NCI-H2196 (cell line): ENCODE data around the gene ABT1.

Experiments used
- DNase-seq: peaks from one replicate; lab custom pipeline; 2025; ENCODE audit not compliant: unreplicated experiment; lab: John Stamatoyannopoulos, UW

Gene ABT1

DNA sequence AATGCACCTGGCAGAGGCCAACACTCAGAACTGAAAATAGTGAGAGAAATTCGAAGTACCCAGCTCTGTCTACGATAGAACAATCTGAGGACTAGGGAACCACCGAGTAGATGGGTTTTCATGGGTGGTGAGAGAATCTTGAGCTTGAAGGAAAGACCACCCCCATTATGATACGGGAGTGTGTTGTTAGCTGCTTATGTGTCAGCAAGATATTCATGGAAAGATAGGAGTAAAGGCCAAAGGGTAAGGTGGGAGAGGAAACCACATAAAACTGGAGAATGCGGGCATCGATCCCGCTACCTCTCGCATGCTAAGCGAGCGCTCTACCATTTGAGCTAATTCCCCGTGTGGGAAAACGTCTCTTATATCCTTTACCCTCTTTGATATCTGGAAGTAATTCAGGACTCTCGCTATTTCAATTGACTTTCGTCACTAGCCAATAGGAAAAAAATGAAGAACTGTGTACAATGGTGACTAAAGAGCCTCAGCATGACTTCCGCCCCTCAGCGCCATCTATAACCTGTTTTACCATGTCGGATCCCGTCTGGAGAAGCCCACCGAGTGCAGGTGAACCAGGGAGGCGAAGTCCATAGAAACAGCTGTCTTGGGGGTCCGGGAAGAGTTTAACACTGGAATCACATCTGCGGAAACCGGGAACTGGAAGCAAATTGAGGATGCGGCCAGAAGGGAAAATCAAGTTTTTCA is 25.0 kb upstream of the ABT1 start:
- peak; percentile 84 for DNase-seq

DNA sequence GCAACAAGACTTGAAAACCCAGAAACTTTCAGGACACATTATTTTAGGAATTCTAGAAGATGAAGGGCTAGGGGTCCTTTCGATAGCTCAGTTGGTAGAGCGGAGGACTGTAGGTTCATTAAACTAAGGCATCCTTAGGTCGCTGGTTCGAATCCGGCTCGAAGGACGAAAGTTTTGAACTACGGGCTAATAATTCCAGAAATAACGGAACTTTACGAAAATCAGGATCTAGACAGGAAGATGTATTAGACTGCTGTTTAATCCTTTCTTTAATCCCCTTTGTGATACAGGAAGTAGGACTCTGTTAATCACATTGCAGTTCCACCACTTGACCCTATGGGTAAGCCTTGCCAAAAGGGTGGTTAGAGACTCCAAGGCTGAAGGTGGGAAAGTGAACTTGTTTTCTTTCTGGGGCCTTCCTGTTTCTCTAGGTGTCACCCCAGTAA is 21.2 kb upstream of the ABT1 start:
- DNase-seq, result no peak

DNA sequence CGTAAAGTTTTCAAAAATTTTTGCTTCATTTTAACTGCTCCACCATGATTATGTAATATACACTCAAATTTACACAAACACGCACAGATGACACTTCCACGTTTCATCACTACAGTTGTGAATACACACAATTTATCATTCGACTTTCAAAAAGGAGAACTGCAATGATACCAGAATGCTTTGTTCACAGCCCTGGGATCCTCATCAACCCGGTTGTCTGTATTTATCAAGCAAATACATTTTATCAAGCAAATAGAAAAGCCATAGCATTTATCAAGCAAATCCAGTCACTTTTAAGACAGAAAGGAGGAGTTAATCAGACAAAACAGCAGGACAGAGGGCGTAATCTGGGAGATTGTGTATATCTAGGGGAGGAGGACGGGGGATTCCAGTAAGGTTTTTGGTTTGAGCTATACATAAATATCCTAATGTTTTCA is 20.3 kb upstream of the ABT1 start:
- DNase-seq, result no peak

DNA sequence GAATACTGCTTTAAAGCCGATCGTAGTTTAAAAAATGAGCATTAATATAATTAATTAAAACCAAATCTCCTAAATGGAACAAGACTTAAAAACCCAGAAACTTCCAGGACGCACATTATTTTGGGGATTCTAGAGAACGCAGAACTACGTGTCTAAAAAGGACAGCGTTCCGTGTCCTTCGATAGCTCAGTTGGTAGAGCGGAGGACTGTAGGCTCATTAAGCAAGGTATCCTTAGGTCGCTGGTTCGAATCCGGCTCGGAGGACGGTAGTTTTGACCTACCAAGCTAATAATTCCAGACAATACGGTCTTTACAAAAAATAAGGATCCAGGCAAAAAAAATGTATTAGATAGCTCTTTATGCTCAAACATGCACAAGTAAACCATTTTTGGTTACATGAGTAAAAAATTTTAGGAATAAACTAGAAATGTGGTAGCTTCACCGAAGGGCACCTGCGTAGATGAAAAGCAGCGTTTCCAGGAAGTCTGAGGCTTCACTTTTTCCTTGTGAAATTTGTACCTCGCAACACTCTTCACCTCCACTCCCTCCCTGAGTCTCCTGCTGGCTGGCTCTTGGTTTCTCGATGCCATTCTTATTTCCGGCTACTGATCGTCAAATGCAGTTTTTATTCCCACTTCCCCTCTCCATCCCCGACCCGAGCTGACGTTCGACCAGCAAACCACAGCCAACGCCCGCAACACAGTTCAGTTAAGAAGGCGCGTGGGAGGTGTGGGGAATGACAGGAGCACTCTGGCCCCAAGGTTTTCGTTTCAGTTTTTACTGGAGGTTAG is 19.6 kb upstream of the ABT1 start:
- no peak for DNase-seq

DNA sequence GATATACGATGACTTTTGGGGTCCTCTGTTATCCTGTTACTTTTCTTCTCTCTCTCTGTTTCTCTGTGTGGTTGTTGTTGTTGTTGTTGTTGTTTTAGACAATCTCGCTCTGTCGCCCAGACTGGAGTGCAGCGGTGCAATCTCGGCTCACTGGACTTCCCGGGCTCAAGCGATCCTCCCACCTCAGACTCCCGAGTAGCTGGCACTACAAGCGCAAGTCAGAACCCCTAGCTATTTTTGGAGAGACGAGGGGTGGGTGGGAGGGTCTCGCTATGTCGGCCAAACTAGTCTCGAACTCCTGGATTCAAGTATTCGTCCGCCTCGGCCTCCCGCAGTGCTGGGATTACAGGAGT is 19.1 kb upstream of the ABT1 start:
- DNase-seq, result no peak

DNA sequence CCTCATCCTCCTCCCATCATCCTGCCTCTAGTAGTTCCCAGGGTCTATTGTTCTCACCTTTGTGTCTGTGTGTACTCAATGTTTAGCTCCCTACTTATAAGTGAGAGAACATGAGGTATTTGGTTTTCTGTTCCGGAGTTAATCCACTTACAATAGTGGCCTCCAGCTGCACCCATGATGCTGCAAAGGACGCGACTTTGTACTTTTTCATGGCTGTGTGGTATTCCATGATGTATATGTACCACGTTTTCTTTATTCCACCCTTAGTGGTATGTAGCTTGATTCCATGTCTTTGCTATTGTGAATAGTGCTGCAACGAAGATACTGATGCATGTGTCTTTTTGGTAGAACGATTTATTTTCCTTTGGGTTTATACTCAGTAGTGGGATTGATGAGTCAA is 18.5 kb upstream of the ABT1 start:
- DNase-seq, result no peak

DNA sequence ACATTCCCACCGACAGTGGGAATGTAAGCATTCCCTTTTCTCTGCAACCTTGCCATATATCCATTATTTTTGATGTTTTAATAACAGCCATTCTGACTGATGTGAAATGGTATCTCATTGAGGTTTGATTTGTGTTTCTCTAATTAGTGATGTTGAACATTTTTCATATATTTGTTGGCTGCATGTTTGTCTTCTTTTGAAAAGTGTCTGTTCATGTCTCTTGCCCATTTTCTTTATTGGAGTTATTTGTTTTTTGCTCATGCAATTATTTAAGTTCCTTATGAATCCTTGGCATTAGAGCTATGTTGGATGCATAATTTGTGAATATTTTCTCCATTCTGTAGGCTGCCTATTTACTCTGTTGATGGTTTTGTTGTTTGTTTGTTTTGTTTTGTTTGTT is 18.0 kb upstream of the ABT1 start:
- DNase-seq, result no peak

DNA sequence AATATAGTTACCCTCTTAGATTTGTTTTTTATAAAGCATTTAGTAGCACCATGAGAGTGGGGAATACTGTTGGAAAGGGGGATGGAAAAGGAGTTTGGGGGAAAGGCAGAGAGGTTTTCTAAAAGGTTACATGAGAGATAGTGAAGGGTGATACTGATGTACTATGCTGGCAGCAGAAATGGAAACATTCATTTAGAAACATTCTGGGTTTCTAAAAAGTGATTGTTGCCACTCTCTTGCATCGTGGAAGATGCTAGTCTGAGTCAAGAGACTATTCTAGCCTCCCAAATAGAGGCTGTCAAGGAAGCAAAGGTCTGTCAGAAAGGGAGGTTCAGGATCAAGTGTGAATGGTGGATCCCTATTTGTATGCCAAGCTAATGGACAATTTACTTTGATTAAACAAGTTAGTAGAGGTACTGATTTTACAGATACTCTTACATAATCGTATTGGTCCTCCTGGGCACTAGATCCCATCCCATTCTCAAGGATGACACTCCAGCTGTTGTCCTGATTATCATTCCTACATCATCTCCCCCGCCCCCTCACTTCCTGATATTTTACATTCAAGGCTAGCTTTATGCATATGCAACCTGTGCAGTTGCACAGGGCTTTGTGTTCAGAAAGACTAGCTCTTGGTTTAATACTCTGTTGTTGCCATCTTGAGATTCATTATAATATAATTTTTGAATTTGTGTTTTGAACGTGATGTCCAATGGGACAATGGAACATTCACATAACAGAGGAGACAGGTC is 15.4 kb upstream of the ABT1 start:
- DNase-seq, result no peak

DNA sequence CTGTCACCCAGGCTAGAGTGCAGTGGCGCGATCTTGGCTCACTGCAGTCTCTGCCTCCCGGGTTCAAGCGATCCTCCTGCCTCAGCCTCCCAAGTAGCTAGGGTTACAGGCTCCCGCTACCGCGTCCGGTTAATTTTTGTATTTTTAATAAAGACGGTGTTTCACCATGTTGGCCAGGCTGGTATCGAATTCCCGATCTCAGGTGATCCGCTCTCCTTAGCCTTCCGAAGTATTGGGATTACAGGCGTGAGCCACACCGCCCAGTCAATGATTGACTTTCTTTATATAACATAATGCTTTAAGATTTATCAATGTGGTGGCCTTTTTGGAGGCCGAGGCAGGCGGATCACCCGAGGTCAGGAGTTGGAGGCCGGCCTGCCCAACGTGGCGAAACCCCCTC is 7.8 kb upstream of the ABT1 start:
- DNase-seq, result no peak

DNA sequence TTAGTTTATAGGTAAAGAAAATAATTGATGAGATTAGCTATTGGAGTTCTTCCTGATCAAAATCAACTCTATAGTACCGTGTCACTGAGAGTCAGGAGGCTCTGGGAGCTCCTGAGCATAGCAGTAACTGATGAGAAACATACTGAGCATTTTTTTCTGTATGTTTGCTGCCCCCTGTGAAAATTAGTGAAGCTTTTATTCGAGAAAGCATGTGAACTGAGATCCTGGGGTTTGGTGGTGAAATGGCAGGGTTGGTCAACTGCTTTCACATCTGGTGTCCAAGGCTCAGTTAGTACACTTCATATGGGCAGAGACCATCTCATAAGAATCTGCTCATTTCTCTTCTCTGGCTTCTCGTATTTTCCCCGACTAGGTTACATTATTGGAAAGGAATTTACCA is 4.1 kb upstream of the ABT1 start:
- DNase-seq, result no peak

DNA sequence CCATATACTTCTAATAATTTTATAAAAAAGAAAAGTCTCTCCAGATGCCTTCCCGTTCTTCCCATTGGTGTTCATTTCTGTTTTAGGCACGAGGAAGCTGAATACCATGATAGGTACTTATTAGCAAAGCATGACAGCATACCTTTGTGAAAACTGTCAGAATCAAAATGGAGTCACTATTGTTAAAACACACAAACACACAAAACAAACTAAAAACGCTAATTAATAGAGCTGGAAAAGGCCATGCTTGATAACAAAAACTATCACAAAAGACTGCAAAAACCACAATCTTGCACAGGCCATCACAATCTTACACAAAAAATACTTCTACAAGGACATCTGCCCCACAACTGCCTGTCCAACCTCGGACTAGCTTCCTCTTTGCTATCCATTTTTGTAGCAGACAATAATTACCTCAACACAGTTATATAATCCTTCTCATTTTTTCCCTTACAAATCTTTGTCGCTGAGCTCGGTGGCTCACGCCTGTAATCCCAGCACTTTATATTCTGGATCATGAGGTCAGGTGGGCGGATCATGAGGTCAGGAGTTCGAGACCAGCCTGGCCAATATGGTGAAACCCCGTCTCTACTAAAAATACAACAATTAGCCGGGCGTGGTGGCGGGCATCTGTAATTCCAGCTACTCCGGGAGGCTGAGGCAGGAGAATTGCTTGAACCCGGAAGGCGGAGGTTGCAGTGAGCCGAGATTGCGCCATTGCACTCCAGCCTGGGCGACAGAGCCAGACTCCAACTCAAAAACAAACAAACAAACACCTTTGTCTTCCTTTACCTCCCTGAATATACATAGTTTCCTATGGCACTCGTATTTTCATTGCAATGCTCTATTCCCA is 3.2 kb upstream of the ABT1 start:
- no peak for DNase-seq

DNA sequence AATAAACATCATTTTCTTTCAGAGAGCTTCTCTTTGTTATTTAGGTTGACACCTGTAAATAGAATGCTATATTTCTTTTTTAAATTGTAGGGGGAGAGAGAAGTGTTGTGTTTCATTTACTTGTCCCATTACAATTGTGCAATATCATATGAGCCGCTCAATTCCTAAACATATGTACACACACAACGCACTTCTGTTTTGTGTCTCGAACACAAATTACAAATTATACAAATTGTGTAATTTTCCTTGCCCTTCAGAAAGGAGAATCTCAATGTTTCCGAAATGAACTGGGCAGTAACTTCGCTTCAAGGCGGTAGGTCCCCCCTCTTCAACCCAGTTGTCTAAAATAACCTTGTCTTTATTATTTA is 2.6 kb upstream of the ABT1 start:
- no peak for DNase-seq

DNA sequence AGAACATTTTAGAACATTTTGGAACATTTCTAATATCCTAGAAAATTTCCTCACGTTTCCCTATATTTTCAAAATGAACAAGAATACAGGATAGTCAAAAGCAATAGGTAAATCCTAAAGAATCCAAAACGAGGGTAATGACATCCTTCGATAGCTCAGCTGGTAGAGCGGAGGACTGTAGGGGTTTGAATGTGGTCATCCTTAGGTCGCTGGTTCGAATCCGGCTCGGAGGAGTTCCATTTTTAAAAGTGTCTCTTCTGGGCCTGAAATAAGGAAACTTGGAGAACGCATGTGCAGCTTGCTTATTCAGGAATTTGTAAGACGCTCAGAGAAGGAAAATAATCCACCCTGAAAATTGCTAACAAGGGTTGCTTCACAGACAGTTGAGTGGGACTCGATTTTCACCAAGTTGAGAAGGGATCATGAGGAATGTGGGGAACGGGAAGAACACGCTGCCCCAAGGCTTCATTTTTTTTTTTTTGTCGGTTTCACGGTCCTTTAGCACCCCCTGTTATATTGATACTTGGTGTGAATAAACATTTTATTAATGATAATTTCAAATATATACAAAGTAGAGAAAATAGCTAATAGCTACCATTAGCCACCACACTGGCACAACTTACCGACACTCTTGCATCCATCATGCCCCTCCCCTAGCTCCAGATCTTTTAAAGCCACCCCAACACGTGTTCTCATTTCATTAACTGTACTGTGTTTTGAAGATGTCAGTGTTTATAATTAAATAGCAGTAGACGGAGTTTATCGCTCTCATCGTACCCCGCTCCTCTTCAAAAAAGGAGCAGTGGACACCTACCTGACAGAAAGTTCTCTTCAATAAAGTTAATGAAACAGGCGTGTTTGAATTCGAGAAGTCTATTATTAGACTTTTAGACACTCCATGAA is 1.8 kb upstream of the ABT1 start:
- no peak for DNase-seq

DNA sequence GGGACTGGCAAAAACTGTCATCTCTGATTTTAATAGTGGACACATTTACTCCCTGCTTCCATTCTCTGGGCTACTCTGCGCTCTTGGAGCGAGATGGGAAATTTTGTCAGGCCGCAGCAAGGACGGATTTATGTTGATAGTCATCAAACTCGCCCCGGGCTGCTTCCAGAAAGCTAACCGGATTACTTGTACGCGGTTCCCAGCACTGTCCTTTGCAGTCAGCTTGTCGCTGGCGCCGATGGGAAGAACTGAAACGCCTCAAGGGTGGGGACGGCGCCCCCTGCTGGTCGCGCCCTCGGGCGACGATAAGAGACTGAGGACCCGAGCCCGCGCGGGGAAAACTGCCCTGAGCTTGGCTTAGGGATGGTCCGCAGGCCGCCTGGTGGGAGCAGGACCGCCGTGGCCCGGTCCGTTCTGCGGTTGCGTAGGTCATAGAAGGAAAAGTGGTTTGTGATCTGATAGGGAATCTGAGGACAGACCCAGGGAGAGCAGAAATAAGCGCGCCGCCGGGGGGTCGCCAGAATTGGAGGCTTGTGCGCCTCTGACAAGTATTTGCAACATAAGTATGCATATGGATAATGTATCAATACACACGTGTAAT is 984 bp upstream of the ABT1 start:
- peak; percentile 90 for DNase-seq

DNA sequence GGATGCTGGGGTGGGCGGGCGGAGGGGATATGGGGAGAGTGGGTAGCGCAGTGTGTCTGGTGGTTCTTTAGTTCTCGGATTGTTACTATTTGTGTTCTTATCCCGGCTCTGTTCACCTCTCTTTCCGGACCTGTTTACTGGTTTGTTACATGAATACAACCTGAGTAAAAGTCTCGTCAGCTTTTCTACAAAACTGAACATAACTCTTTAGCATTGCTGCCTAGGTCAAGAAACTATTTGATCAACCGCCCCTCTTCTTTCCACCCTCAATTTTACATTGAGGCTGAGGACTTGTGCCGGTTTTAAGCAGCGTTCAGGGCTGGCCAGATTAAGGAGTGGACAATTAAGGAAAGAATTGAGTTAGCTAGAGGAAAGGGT is 625 bp downstream of the ABT1 start:
- DNase-seq, result no peak

DNA sequence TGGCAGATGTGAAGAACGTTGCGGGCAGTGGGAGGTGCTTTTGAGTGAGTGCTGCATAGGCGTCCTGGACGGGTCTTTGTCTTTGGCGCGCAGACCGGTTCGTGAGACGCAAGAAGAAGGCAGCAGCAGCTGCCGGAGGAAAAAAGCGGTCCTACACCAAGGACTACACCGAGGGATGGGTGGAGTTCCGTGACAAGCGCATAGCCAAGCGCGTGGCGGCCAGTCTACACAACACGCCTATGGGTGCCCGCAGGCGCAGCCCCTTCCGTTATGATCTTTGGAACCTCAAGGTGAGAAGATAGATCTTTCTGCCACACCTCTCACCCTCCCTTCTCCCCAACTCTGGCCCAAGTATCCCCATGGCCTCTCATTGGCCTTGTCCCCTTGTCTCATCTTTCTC is 1.1 kb downstream of the ABT1 start:
- no peak for DNase-seq

DNA sequence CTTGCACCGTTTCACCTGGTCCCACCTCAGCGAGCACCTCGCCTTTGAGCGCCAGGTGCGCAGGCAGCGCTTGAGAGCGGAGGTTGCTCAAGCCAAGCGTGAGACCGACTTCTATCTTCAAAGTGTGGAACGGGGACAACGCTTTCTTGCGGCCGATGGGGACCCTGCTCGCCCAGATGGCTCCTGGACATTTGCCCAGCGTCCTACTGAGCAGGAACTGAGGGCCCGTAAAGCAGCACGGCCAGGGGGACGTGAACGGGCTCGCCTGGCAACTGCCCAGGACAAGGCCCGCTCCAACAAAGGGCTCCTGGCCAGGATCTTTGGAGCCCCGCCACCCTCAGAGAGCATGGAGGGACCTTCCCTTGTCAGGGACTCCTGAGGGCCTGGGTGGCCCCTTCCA is 1.5 kb downstream of the ABT1 start:
- DNase-seq, result no peak

DNA sequence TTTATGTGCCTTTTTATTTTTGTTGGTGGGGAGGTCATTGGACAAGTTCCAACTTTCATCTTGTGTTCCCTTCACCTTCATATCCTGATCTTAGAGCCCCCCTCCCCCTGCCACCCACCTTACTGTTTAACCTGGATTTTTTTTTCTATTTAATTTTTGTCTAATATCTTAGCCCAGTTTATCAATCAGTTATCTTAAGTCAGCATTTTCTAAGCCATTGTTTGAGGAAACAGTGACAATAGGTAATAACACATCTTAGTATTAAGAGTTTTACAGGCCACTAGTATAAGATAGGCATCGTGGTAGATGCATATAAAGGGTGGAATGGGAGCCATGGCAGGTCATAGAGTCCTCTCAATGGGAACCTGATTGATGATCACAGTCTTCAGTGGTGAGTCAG is 2.4 kb downstream of the ABT1 start:
- DNase-seq, result no peak

DNA sequence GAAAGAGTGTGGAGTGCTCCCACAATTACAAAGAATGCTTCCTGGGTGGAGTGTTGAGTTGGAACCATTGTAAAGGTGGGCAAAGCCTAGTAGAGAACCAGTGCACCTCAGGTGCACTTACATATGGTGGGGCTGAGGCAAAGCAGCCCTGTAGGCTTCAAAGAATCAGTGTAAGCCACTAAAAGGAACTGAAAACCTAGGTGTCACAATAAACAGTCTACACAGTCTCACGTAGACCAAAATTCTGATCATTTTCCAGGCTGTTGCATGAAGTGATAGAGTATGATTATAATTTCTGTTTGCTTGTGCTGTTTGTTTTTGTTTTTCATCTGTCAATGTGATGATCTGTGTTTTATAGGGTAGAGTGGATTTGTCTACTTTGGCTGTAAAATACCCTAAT is 2.8 kb downstream of the ABT1 start:
- DNase-seq, result no peak

DNA sequence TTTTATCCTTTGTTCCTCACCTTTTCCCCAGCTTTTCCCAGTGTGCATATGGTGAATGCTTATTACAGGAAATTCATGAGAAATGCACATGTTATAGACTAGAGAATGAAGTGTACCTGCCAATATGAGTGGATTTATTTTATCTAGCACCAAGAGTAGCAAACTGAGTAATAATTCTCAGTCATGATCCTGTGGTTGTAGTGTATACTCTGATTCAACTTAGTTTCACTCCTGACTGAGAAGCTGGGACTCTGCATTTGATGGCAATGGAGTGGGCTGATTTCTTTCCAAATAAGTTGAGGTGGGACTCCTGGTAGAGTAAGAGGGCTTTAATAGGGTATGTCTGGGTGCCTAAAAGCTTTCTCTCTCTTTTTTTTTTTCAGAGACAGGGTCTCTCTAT is 4.0 kb downstream of the ABT1 start:
- no peak for DNase-seq
